Measurements from ENCODE around the gene UBB.

Gene UBB

DNA sequence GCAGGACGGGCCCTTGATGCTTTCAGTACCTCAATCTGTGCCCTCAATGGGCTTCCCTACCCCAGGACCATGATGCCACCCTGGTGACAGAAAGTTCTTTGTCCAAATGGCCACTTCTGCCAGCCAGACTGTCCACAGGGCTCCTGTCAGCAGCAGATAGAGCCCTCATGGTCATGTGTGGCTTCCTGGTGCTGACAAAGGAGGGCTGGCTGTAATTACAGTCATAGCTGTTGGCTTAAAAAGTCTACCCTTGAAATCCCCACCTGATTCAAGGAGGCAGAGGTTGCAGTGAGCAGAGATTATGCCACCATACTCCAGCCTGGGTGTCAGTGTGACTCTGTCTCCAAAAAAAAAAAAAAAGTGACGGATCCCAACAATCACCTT, 37.8 kb downstream of the UBB start:
- no peak for DNase-seq
- H3K36me3 ChIP-seq (replicated peaks), result peaks cover 35% of the 10 kb centered on the region
- no peak overlapping the region for H3K4me3 ChIP-seq (ENCODE audit: low read depth, low read length)
- TF ChIP-seq, protein P1, sequence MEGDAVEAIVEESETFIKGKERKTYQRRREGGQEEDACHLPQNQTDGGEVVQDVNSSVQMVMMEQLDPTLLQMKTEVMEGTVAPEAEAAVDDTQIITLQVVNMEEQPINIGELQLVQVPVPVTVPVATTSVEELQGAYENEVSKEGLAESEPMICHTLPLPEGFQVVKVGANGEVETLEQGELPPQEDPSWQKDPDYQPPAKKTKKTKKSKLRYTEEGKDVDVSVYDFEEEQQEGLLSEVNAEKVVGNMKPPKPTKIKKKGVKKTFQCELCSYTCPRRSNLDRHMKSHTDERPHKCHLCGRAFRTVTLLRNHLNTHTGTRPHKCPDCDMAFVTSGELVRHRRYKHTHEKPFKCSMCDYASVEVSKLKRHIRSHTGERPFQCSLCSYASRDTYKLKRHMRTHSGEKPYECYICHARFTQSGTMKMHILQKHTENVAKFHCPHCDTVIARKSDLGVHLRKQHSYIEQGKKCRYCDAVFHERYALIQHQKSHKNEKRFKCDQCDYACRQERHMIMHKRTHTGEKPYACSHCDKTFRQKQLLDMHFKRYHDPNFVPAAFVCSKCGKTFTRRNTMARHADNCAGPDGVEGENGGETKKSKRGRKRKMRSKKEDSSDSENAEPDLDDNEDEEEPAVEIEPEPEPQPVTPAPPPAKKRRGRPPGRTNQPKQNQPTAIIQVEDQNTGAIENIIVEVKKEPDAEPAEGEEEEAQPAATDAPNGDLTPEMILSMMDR (IDR thresholded peaks at IDR 0.05; ENCODE audit: low read depth, low read length, missing control alignments), result no peak
- peak overlapping the region; percentile 91 for H3K27ac ChIP-seq
- in situ Hi-C loops (cut with HindIII; ENCODE audit: low pct_ligation_motif_present, low sequenced_read_pairs), result no loop called here
- no peaks in the 10 kb centered on the region for H3K27me3 ChIP-seq (replicated peaks)

DNA sequence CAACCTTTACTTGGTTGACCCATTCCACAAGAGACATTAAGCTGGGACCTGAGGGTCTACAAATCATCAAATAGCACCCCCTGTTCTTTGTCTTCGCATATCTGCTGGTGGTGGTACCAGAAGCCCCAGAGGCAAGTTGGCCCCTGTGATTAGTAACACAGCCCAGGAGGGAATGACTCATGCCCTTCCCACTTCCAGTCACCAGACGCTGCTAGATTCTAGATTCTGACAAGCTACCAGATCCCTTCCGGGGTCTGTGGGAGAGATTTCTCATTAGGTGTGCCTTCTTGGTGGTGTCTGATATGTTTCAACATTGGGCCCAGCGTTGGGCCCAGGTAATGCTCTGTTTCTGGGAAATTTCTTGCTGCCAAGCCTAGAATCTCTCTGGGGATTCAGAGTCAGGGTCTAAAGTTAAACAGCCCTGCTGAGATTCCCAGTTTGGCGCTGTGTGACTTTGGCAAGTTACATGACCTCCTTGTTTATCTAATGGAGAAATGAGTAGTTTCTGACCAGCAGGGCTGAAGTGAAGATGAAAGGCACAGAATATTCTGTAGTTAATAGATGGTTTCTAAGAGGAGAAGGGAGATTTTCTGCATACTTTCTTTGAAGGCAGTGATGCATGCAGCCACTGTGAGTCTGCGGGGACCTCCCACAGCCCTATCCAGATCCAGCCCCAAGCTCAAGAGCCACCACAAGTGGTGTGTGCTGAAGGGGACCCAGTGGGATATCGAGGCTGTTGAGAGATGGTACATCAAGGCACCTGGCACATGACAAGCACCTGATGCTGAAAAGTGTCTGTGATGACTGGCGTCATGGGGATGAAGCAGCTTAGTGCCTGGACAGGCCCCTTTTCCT, 38.4 kb downstream of the UBB start:
- peak overlapping the region; percentile 0 for H3K4me3 ChIP-seq (ENCODE audit: low read depth, low read length)
- peaks cover 39% of the 10 kb centered on the region for H3K36me3 ChIP-seq (replicated peaks)
- in situ Hi-C loops (cut with HindIII; ENCODE audit: low pct_ligation_motif_present, low sequenced_read_pairs), result no loop called here
- no peaks in the 10 kb centered on the region for H3K27me3 ChIP-seq (replicated peaks)
- DNase-seq, result peak; percentile 90
- TF ChIP-seq, protein P1 (IDR thresholded peaks at IDR 0.05; ENCODE audit: low read depth, low read length, missing control alignments), result no peak
- peak overlapping the region; percentile 91 for H3K27ac ChIP-seq

GRCh38 chr17:16419929-16420271, 39.0 kb downstream of the UBB start:
- in situ Hi-C loops (cut with HindIII; ENCODE audit: low pct_ligation_motif_present, low sequenced_read_pairs), result no loop called here
- Histone ChIP-seq H3K4me3 (ENCODE audit: low read depth, low read length) (peak overlapping the region; percentile 3), H3K27ac (peak overlapping the region; percentile 91)

GRCh38 chr17:16422416-16422815, 41.5 kb downstream of the UBB start:
- DNase-seq, result no peak
- no peak overlapping the region for H3K27ac ChIP-seq
- in situ Hi-C loops (cut with HindIII; ENCODE audit: low pct_ligation_motif_present, low sequenced_read_pairs), result no loop called here
- TF ChIP-seq, protein P1 (IDR thresholded peaks at IDR 0.05; ENCODE audit: low read depth, low read length, missing control alignments), result no peak
- H3K27me3 ChIP-seq (replicated peaks), result no peaks in the 10 kb centered on the region
- H3K36me3 ChIP-seq (replicated peaks), result peaks cover 64% of the 10 kb centered on the region
- no peak overlapping the region for H3K4me3 ChIP-seq (ENCODE audit: low read depth, low read length)

More at GRCh38 chr17:16419929-16420271, 39.0 kb downstream of the UBB start:
- H3K27me3 ChIP-seq (replicated peaks), result no peaks in the 10 kb centered on the region
- DNase-seq, result peak; percentile 79
- TF ChIP-seq, protein P1 (IDR thresholded peaks at IDR 0.05; ENCODE audit: low read depth, low read length, missing control alignments), result no peak
- H3K36me3 ChIP-seq (replicated peaks), result peaks cover 40% of the 10 kb centered on the region

DNA sequence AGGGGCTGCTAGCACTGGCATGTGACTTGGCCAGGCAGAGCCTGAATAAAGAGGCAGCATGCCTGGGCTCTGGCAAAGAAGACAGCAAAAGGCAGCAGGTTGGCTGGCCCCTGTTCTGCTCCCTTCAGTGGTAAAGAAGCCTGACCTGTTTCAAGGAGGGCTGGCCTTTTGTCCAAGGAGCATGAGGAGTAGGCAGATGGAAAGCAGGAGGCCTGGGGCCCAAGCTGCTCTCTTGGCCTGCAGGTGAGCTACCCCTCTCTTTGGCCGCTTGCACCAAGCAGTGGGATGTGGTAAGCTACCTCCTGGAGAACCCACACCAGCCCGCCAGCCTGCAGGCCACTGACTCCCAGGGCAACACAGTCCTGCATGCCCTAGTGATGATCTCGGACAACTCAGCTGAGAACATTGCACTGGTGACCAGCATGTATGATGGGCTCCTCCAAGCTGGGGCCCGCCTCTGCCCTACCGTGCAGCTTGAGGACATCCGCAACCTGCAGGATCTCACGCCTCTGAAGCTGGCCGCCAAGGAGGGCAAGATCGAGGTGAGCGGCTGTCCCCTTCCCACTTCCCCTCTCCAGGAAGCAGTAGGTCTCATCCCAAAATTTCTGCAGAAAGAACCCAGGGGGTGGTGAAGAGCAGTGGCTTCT, 42.5 kb downstream of the UBB start:
- Histone ChIP-seq H3K27me3 (replicated peaks) (no peaks in the 10 kb centered on the region), H3K27ac (no peak overlapping the region), H3K36me3 (replicated peaks) (peaks cover 64% of the 10 kb centered on the region), H3K4me3 (ENCODE audit: low read depth, low read length) (no peak overlapping the region)
- in situ Hi-C loops (cut with HindIII; ENCODE audit: low pct_ligation_motif_present, low sequenced_read_pairs), result no loop called here
- no peak for DNase-seq
- TF ChIP-seq, protein P1 (IDR thresholded peaks at IDR 0.05; ENCODE audit: low read depth, low read length, missing control alignments), result no peak

Measured in brain microvascular endothelial cell (primary cell).